GM21423 (cell line): Measurements from ENCODE around the gene RMDN3.
A peak's percentile ranks its signal among the peaks of the same experiment; 100 is the strongest.

Source experiments
- ATAC-seq: cut with Tn5 transposase; IDR thresholded peaks from one replicate; pipeline ENCODE4 v1.9.1; 2021; ENCODE audit warnings: mild to moderate bottlenecking, moderate library complexity; ENCODE audit not compliant: unreplicated experiment

Gene RMDN3

DNA sequence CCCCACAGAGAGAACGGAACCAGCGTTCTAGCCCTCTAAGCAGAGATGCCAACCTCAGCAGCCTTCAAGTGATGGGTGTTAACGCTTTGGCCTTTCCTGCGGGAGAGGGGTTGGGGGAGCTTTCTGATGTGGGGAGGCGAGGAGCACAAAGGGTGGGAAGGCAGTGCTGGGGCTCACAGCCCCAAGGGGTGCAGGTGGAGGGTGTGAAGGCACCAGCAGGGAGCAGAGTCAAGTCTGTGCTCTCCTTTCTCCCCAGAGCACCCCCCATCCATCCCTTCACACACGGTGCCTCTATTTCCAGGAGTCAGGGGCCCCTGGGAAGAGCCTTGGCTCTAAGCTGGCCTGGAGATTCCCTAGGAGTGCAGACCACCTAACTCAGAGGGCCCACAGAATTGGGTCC, 18.8 kb upstream of the RMDN3 start:
- no peak for ATAC-seq

DNA sequence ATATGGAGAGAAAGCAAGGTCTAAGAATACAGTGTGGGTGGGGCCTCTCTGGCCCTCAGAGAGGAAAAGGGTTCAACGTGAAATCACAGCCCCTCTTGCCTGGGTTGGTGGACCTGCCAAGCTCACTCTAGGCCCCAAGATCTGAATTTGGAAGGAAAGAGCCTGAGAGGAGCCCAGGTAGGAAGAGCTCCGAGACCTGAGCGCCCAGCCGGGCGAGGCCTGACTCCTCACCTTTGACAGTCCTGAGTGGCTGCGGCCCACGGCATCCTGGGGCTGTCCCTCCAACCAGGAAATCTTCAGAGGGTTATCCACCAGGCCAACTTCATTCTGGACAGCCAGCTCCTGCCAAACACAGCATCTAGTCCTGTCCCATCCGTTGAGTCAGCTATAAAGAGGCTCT, 18.4 kb upstream of the RMDN3 start:
- no peak for ATAC-seq

DNA sequence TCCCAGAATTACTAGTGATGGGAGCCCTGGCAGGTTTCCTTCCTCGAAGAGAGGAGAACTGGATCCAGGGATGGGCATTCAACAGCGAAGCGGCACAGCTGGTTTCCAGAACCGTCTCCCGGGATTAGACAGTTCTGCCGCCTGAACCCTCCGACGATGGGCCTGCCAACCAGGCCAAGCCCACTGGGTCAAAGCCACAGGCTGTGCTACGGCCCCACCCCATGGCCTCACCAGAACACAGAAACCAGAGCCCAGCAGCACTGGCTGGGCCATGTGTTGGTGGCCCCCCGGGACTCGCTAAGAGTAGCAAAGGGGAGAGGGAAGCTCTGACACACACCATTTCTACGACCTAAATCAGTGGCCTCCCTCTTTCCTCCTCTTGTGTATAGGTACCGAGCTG, 17.0 kb upstream of the RMDN3 start:
- no peak for ATAC-seq

DNA sequence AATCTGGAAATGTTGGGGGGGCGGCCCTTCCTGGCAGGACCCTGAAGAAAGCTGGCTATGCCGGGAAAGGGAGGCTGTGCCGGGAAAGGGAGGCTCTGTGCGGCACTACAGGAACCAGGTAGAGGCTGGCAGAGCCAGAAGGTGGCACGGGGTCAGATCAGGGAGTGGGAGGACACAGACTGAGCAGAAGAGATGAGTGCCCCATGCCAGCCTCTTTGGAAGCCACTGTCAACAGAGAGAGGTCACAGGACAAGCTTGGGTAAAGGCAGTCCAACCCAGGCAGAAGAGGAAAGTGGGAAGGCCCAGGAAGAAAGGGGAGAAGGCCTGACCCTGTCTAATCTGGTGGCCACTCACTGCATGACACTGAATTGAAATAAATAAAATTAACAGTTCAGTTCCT, 16.2 kb upstream of the RMDN3 start:
- ATAC-seq = no peak

GRCh38 chr15:40770147-40770721, 15.2 kb upstream of the RMDN3 start:
- ATAC-seq = no peak

DNA sequence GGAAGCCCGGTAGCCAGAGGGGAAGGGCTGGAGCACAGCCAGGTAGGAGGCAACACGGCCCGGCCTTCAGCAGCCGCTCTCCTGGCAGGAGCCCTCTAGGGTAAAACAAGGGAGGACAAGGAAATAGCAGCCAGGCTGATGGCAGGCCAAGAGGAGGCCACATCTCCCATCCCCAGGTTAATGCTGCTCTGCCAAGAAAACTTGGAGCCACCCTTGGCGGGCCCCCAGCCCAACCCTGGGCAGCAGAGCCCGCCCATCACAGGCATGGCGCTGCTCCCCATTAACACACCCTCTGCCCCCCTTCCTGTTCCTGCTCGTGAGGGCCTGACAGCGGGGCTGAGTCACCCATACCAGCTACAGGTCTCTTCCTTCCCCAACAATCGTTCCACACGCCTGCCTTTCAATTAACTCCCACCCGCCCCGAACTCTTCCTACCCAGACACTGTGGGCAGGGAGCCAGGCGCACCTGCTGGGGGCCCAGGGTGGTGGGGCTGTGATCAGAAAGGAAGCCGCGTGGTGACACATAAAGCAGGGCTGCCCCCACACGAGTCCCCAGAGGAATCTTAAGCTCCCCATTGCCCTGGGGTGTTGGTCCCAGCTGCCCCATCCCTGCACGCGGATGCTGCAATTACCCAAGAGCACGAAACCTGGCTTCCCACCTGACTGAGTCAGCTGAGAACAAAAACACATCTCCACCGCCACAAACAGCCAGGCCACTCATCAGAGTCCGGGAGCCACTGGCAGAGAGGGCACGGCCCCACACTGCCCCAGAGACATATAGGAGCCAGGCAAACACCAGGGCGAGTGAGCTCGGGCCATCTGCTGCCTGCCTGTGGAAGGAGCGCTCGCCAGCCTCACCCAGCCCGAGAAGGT, 14.5 kb upstream of the RMDN3 start, which contains the start of gene C15orf62:
TSS of gene C15orf62 (plus strand) at position 707 of the 873 bp plus-strand sequence. CDS start 516 bp downstream, outside the sequence.
- ATAC-seq = peak; percentile 38

- ATAC-seq = no peak
Measured at GRCh38 chr15:40768521-40769273, 13.6 kb upstream of the RMDN3 start.

GRCh38 chr15:40767838-40768500, 12.9 kb upstream of the RMDN3 start:
- no peak for ATAC-seq

DNA sequence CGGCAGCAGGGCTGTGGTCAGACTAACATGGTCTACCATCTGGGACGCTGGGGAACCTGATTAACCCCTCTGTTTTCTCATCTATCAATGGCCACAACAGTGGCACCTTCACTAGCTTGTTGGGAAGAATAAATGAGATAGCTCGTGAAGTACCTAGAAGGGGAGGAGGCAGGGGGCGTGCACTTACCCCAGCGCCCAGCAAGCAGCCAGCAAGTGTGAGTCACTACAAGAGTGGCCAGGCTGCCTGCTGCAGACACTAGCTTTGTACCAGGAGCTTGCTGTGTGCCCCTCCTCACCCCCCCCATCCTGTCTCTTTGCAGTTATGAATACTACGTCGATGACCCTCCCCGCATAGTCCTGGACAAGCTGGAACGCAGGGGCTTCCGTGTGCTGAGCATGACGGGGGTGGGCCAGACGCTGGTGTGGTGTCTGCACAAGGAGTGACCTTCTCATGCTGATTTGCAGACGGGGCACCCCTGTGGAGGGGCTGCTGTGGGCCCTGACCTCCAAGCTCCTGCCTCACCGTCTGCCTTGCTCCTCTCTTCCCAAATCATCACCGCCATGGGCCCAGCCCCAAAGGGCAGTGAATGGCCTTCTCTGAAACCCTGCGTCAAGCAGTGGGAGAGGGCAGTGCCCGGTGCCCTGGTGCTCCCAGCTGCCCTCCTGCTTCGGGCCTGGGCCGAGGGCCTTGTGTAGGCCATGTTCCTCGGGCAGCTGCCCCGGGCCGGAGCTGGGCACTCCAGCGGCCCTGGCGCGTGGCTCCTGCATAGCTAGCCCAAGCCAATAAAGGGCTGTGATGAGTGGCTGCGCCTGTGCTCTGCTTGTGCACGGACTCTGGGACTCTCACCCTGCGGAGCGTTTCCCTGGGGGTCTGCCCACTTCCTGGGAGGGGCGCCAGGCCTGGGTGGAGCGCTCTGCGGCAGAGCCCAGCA, 12.1 kb upstream of the RMDN3 start:
- ATAC-seq = no peak

DNA sequence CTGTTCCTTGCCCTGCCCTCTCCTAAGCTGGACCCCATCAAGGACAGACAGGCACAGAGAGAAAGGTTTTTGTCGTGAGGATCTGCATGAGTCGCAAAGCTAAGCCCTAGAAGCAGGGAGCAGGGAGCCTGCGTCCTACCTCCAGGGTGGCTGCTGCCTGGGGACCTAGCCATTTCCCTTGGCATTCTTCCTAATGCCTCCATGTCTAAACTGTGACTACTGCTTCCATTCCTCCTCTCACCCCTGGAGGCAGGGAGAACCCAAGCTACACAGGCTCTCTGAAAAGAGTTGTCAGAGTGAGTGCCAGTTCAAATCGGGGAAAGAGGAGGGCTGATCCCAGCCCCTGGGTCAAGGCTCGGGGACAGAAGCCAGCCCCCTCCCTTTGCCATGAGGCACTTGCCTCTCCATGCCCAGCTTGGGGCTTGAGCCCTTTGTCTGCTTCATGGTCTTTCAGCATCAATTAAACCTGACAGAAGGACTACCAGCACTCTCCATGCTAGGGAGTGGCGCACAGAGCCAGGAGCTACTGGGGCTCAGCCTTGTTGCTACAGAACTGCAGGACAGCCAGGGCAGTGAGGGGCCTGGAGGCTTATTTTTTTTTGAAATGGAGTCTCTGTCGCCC, 11.3 kb upstream of the RMDN3 start:
- no peak for ATAC-seq

- no peak for ATAC-seq
Measured at GRCh38 chr15:40764629-40765103, 9.6 kb upstream of the RMDN3 start.

GRCh38 chr15:40763801-40764628, 9.0 kb upstream of the RMDN3 start, which contains the start of gene GCHFR:
GCHFR (plus strand) TSS chr15:40764068; CDS start chr15:40764181, 113 bp downstream.
- no peak for ATAC-seq

DNA sequence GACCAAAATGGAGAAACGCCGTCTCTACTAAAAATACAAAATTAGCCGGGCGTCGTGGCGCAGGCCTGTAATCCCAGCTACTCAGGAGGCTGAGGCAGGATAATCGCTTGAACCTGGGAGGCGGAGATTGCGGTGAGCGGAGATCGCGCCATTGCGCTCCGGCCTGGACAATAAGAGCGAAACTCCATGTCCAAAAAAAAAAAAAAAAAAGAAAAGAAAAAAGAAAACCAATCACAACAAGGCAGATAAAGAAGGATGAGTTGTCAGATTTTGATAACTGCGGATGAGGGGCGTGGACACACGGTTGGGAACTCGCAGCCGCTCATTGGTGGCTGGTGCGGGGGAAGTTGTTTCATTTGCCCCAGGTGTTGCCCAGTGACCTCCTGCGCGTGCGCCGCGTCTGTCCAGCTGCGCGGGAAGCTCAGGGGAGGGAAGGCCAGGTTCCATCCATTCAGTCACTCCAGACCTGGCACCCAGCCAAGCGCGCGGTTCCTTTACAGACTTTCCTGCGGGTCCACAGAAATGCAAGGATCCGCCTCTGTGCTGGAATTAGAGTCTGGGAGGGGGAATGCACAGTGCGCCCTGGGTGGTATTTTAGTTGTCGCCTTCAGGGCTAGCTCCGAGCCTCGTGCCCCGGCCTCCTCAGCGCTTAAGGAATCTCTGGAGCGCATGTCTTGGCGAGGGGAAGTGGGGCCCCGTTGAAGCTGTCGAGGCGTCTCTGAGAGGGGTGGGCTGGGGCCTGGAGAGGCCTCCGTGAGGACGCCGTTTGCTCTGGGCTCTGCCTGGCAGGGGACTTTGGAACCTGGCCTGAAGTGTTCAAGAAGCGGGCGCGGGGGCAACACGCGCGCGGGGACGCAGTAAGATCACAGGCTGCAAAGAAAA, 8.1 kb upstream of the RMDN3 start:
- no peak for ATAC-seq

DNA sequence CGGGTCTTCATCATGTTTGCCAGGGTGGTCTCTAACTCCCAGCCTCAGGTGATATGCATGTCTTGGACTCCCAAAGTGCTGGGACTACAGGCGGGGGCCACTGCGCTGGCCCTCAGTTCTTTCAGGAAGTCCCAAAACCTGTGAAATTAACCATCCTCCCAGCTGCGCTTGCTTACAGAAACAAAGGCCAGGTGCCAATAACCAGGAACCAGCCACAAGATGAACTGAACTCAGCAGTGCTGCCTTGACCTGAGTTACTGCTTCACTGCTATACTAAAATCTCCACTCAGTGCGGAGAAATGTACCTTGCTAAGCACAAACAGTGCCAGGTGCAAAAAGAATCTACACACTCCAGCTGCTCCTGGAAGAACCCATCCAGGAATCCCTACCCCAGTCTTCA, 4.9 kb upstream of the RMDN3 start:
- no peak for ATAC-seq

- ATAC-seq = no peak
Measured at GRCh38 chr15:40756938-40757337, 1.9 kb upstream of the RMDN3 start.

DNA sequence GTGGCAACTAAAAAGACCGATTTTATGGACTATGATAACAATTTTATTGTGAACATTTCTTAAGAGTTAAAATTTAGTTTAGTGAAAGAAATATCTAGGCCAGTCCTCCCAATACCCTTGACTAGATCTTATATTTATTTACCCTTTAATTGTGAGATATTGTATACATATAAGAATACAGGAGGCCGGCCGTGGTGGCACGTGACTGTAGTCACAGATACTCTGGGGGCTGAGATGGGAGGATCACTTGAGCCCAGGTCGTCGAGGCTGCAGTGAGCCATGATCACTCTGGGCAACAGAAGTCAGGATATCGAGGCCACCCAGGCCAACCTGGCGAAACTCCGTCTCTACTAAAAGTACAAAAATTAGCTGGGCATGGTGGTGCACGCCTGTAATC, 756 bp upstream of the RMDN3 start:
- no peak for ATAC-seq

DNA sequence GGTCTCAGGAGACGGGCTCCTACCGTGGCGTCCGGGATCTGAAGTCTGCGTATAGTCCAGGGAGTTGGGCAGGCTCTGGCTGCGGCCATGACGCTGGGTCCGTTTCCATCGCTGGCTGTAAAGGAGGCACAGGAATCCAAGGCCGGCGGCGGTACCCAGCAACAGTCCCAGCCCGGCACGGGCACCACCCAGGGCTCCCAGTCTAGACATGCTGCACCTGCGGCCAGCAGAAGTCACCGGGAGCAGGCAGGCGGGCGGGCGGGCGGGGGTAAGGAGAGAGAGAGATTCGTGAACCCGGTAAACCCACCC, 526 bp downstream of the RMDN3 start:
- peak; percentile 20 for ATAC-seq

- no peak for ATAC-seq
Measured at GRCh38 chr15:40751745-40752144, 3.3 kb downstream of the RMDN3 start.
